Fibroblast of gingiva (primary cell): ENCODE results near the gene SHISA3.
A peak's percentile ranks its signal among the peaks of the same experiment; 100 is the strongest.
"Not testable (repeated sequence)": the region's sequence is repeated elsewhere in the genome, so short reads cannot be mapped to it uniquely, and the experiment has no call there.

Experiments used
- DNase-seq: peaks from one replicate; pipeline ENCODE4 v3.0.0-alpha.2; 2011; ENCODE audit warnings: low read depth

Gene SHISA3

GRCh38 chr4:42396752-42397634, at the start of gene SHISA3:
TSS of gene SHISA3 (plus strand) at chr4:42397488. CDS start at chr4:42398057, 569 bp downstream.
- no peak for DNase-seq

GRCh38 chr4:42348247-42348646, 49.0 kb upstream of the SHISA3 start:
- no peak for DNase-seq

- no peak for DNase-seq
These were observed 48.6 kb upstream of the SHISA3 start for GRCh38 chr4:42348692-42349091.

- no peak for DNase-seq
These were observed 46.6 kb upstream of the SHISA3 start for GRCh38 chr4:42350611-42351182.

- no peak for DNase-seq
These were observed 45.2 kb upstream of the SHISA3 start for GRCh38 chr4:42352049-42352448.

- no peak for DNase-seq
These were observed 40.0 kb upstream of the SHISA3 start for GRCh38 chr4:42357325-42357724.

- DNase-seq, result no peak
These were observed 37.6 kb upstream of the SHISA3 start for GRCh38 chr4:42359711-42360110.

- no peak for DNase-seq
These were observed 37.0 kb upstream of the SHISA3 start for GRCh38 chr4:42360256-42360669.

GRCh38 chr4:42361456-42361855, 35.8 kb upstream of the SHISA3 start:
- DNase-seq, result no peak

GRCh38 chr4:42362591-42362990, 34.7 kb upstream of the SHISA3 start:
- no peak for DNase-seq

- no peak for DNase-seq
These were observed 33.7 kb upstream of the SHISA3 start for GRCh38 chr4:42363614-42364013.

- DNase-seq, result no peak
These were observed 32.8 kb upstream of the SHISA3 start for GRCh38 chr4:42364266-42365053.

GRCh38 chr4:42366959-42367358, 30.3 kb upstream of the SHISA3 start:
- DNase-seq, result no peak

- DNase-seq, result no peak
These were observed 27.8 kb upstream of the SHISA3 start for GRCh38 chr4:42369489-42369888.

- DNase-seq, result peak; percentile 5
These were observed 25.7 kb upstream of the SHISA3 start for GRCh38 chr4:42371305-42372252.

GRCh38 chr4:42372303-42372702, 25.0 kb upstream of the SHISA3 start:
- DNase-seq, result not testable (repeated sequence)

GRCh38 chr4:42377497-42377896, 19.8 kb upstream of the SHISA3 start:
- DNase-seq, result no peak

GRCh38 chr4:42381666-42382065, 15.6 kb upstream of the SHISA3 start:
- DNase-seq, result no peak

GRCh38 chr4:42385516-42385915, 11.8 kb upstream of the SHISA3 start:
- no peak for DNase-seq

GRCh38 chr4:42390622-42391354, 6.5 kb upstream of the SHISA3 start:
- no peak for DNase-seq

- no peak for DNase-seq
These were observed 6.0 kb upstream of the SHISA3 start for GRCh38 chr4:42391355-42391664.
